Smooth muscle cell (in vitro differentiated cells): Measurements from ENCODE around the gene R3HDM4. TPM values are rescaled to one million over a fixed set of nuclear protein-coding genes. Genes with fewer than 3 reads are reported as not detected.

ENCODE experiments used
- DNase-seq: peaks from one replicate; lab custom pipeline; 2025; ENCODE audit not compliant: unreplicated experiment; lab: John Stamatoyannopoulos, UW
- H2AFZ ChIP-seq: fragments of 200-600 bp; sonication (generic); 2 replicates; pipeline ENCODE4 v1.6.0; 2016; ENCODE audit warnings: antibody characterized with exemption, low read depth, mild to moderate bottlenecking
- H3F3A ChIP-seq: fragments of 200-600 bp; sonication (generic); 2 replicates; pipeline ENCODE4 v1.6.0; 2017; ENCODE audit warnings: antibody characterized with exemption, low read depth
- H3K27ac ChIP-seq: fragments of 200-600 bp; sonication (generic); 2 replicates; pipeline ENCODE4 v1.5.1; 2016; ENCODE audit warnings: low read depth, mild to moderate bottlenecking
- H3K27me3 ChIP-seq: fragments of 200-600 bp; sonication (generic); 2 replicates; pipeline ENCODE4 v1.6.1; 2016; ENCODE audit warnings: low read depth, mild to moderate bottlenecking
- H3K36me3 ChIP-seq: fragments of 200-600 bp; sonication (generic); 2 replicates; pipeline ENCODE4 v1.5.1; 2016; ENCODE audit warnings: low read depth
- H3K4me1 ChIP-seq: fragments of 200-600 bp; sonication (generic); 2 replicates; pipeline ENCODE4 v1.5.1; 2016; ENCODE audit warnings: low read depth
- H3K4me2 ChIP-seq: fragments of 200-600 bp; sonication (generic); 2 replicates; pipeline ENCODE4 v1.6.0; 2016; ENCODE audit warnings: mild to moderate bottlenecking
- H3K4me3 ChIP-seq: fragments of 200-600 bp; sonication (generic); 2 replicates; pipeline ENCODE4 v1.5.1; 2016; ENCODE audit warnings: mild to moderate bottlenecking
- H3K79me2 ChIP-seq: fragments of 200-600 bp; sonication (generic); 2 replicates; pipeline ENCODE4 v1.6.0; 2016; ENCODE audit warnings: low read depth, mild to moderate bottlenecking
- H3K9ac ChIP-seq: fragments of 200-600 bp; sonication (generic); 2 replicates; pipeline ENCODE4 v1.6.0; 2016; ENCODE audit warnings: low read depth
- H3K9me3 ChIP-seq: fragments of 200-600 bp; sonication (generic); replicated peaks from 2 replicates; pipeline ENCODE4 v1.5.1; 2016; ENCODE audit warnings: low read depth
- H4K20me1 ChIP-seq: fragments of 200-600 bp; sonication (generic); 2 replicates; pipeline ENCODE4 v1.6.0; 2016; ENCODE audit warnings: low read depth
- WGBS: methylation state at CpG from one replicate; pipeline ENCODE4 v1.1.7; 2016; ENCODE audit warnings: low lambda C conversion rate; 5-methylcytosine and 5-hydroxymethylcytosine counted together
- polyA plus RNA-seq: library from polyadenylated mRNA; unstranded; fragments of >200 nt; fragmentation: Nextera tagmentation; extraction: Ambion mirVana; gene quantifications from 2 replicates; pipeline ENCODE4 v1.2.1, GENCODE V29; 2016
- total RNA-seq: library from RNA; depleted of rRNA; stranded (reverse); fragments of >200 nt; gene quantifications from 2 replicates; pipeline ENCODE4 v1.2.3, GENCODE V29; 2014
- TF ChIP-seq, protein P1 (sequence below): fragments of 200-600 bp; sonication (generic); IDR thresholded peaks from 2 replicates; pipeline ENCODE4 v1.5.1; 2017; ENCODE audit warnings: borderline replicate concordance, mild to moderate bottlenecking, antibody characterized with exemption; ENCODE audit not compliant: insufficient read depth, poor library complexity, severe bottlenecking

Gene R3HDM4
- total and polyA plus RNA-seq, 2 experiments from 2014 or later, result 42.3 to 69.4 TPM

DNA sequence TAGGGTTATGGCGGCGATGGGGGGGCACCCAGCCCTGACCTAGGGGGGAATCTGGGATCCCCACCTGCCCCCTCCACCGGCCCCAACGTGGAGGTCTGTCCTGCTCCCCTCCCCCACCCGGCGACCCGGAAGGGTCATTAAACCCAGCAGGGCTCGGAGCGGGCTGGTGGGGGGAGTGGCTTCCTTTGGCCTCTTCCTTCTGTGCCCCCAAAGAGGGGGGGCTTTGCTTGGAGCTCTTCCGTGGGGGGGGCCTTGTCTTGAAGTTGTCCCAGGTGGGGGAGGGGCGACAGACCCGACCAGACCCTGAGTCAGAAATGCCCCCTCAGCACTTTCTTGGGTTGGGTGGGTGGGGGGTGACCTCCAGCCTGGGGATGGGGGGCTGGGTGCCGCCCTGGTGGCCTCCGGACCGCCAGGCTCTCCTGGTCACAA, 14.3 kb upstream of the R3HDM4 start:
- Histone ChIP-seq H3K9ac (peak overlapping the region; percentile 94), H4K20me1 (peaks cover 44% of the 10 kb centered on the region), H3K4me2 (peak overlapping the region; percentile 99), H3K79me2 (peaks cover 73% of the 10 kb centered on the region), H2AFZ (no peak overlapping the region), H3K27ac (peak overlapping the region; percentile 89), H3K36me3 (no peaks in the 10 kb centered on the region), H3K4me3 (peak overlapping the region; percentile 99), H3K27me3 (no peaks in the 10 kb centered on the region), H3K4me1 (peaks cover 3% of the 10 kb centered on the region), H3F3A (peaks cover 14% of the 10 kb centered on the region), H3K9me3 (no peaks in the 10 kb centered on the region)
- DNase-seq, result no peak
- TF ChIP-seq, protein P1, sequence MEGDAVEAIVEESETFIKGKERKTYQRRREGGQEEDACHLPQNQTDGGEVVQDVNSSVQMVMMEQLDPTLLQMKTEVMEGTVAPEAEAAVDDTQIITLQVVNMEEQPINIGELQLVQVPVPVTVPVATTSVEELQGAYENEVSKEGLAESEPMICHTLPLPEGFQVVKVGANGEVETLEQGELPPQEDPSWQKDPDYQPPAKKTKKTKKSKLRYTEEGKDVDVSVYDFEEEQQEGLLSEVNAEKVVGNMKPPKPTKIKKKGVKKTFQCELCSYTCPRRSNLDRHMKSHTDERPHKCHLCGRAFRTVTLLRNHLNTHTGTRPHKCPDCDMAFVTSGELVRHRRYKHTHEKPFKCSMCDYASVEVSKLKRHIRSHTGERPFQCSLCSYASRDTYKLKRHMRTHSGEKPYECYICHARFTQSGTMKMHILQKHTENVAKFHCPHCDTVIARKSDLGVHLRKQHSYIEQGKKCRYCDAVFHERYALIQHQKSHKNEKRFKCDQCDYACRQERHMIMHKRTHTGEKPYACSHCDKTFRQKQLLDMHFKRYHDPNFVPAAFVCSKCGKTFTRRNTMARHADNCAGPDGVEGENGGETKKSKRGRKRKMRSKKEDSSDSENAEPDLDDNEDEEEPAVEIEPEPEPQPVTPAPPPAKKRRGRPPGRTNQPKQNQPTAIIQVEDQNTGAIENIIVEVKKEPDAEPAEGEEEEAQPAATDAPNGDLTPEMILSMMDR, result no peak
- WGBS, result 0% methylated on average over 4 of the region's 15 CpGs

DNA sequence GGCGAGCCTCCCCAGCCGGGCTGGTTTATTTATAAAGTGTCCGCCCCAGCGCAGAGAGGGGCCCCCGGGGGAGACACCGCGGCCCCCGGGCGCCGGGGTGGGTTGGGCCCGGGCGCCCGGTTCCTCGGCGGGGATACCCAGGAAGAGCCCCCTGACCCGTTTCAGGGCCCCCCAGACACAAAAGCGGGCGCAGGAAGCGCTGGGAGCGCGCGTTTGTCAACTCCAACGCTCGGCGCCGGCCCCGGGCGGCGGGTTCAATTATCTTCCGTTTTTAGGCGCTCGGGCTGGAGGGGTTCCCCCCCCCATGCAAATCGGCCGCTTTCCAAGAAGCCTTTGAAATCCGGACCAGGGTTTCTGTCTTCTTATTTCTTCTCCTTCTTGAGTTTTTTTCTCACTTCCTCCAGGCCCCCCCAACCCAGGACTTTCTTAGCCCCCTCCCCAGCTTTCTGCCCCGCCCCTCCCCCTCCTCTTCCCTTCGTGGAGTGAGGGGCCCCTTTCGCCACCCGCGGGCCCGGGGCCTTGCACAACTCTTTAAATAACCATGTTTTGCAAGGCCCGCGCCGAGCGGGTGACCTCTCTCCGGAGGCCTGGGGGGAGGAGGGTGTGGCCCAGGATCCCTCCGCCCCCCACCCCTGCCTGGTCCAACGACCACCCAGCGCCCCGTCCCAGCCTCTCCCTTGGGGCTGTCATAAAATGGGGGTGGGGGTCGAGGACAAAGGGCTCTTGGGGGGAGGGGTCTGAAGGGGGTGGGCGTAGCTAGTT, 13.8 kb upstream of the R3HDM4 start:
- H3K36me3 ChIP-seq, result no peaks in the 10 kb centered on the region
- TF ChIP-seq, protein P1, result no peak
- no peak overlapping the region for H2AFZ ChIP-seq
- H3K27ac ChIP-seq, result peak overlapping the region; percentile 89
- no peaks in the 10 kb centered on the region for H3K9me3 ChIP-seq
- H3K4me3 ChIP-seq, result peak overlapping the region; percentile 99
- no peaks in the 10 kb centered on the region for H3K27me3 ChIP-seq
- peak overlapping the region; percentile 99 for H3K4me2 ChIP-seq
- peaks cover 8% of the 10 kb centered on the region for H3F3A ChIP-seq
- H4K20me1 ChIP-seq, result peaks cover 38% of the 10 kb centered on the region
- WGBS, result under 1% methylated on average over 33 of the region's 52 CpGs
- H3K79me2 ChIP-seq, result peaks cover 67% of the 10 kb centered on the region
- DNase-seq, result peak; percentile 25
- H3K4me1 ChIP-seq, result peaks cover 3% of the 10 kb centered on the region
- H3K9ac ChIP-seq, result peak overlapping the region; percentile 94

DNA sequence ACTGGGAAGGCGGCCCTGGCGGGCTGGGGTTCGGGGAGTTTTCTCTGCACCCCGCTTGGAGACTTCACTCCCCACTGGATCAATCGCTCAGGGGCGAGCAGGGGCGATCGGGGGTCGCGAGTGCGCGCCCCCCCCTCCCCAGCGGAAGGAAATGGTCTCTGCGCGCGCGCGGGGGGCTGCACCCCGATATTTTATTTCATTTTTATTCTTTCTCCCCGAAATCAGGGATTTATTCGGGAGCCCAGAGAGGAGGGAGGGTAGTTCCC, 13.2 kb upstream of the R3HDM4 start:
- TF ChIP-seq, protein P1, result no peak
- peak overlapping the region; percentile 99 for H3K4me2 ChIP-seq
- no peak overlapping the region for H2AFZ ChIP-seq
- H3K27me3 ChIP-seq, result no peaks in the 10 kb centered on the region
- under 1% methylated on average over 21 of the region's 21 CpGs for WGBS
- peaks cover 3% of the 10 kb centered on the region for H3K4me1 ChIP-seq
- H3K9me3 ChIP-seq, result no peaks in the 10 kb centered on the region
- H3F3A ChIP-seq, result peaks cover 6% of the 10 kb centered on the region
- peak overlapping the region; percentile 94 for H3K9ac ChIP-seq
- H4K20me1 ChIP-seq, result peaks cover 33% of the 10 kb centered on the region
- H3K79me2 ChIP-seq, result peaks cover 62% of the 10 kb centered on the region
- DNase-seq, result no peak
- peak overlapping the region; percentile 99 for H3K4me3 ChIP-seq
- peak overlapping the region; percentile 89 for H3K27ac ChIP-seq
- no peaks in the 10 kb centered on the region for H3K36me3 ChIP-seq
